Adrenal gland (tissue), 5 donors: ENCODE data around the gene KLK6.

Experiments used
- POLR2A ChIP-seq, 2 donors: fragments of 450-650 bp; IDR thresholded peaks; one replicate each; pipeline ENCODE4 v1.6.1; 2017; ENCODE audit warnings: antibody characterized with exemption in 2 of 2, mild to moderate bottlenecking in 2 of 2, moderate library complexity in 1 of 2
- TF ChIP-seq, protein P1 (sequence below), 6 experiments: fragments of 450-650 bp in 4 of 6; fragments of 200-600 bp in 2 of 6; sonication (generic) in 1 of 6; IDR thresholded peaks; 1 replicate in 5 of 6; 2 replicates in 1 of 6; pipeline versions ENCODE4 v1.5.1 to v1.8.0; 2016 to 2021; ENCODE audit warnings: antibody characterized with exemption in 6 of 6, mild to moderate bottlenecking in 2 of 6, moderate library complexity in 1 of 6
- donor health status: DM: no; HTN: no; CAD: no.

DNA sequence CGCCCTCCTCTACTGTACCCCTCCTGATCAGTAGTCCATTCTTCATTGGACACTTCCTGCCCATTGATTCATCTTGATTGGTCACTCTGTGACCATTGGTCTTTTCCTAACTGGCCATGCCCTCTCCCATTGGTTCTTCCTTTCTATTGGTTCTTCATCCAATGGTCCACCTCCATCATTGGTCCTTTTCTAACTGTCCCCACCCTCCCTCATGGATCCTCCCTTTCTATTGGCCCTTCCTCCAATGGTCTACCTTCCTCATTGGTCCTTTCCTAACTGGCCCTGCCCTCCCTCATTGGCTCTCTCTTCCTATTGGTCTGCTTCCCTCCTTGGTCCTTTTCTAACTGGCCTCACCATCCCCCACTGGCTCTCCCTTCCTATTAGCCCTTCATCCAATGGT lies 7.1 kb downstream of the KLK6 start:
- TF ChIP-seq POLR2A (IDR thresholded peaks at IDR 0.05): no peak
- TF ChIP-seq, protein P1, sequence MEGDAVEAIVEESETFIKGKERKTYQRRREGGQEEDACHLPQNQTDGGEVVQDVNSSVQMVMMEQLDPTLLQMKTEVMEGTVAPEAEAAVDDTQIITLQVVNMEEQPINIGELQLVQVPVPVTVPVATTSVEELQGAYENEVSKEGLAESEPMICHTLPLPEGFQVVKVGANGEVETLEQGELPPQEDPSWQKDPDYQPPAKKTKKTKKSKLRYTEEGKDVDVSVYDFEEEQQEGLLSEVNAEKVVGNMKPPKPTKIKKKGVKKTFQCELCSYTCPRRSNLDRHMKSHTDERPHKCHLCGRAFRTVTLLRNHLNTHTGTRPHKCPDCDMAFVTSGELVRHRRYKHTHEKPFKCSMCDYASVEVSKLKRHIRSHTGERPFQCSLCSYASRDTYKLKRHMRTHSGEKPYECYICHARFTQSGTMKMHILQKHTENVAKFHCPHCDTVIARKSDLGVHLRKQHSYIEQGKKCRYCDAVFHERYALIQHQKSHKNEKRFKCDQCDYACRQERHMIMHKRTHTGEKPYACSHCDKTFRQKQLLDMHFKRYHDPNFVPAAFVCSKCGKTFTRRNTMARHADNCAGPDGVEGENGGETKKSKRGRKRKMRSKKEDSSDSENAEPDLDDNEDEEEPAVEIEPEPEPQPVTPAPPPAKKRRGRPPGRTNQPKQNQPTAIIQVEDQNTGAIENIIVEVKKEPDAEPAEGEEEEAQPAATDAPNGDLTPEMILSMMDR (IDR thresholded peaks at IDR 0.05): no peak
